ENCODE data around the gene SLC39A11. TPM values are rescaled to one million over a fixed set of nuclear protein-coding genes. Genes with fewer than 3 reads are reported as not detected.

SLC39A11 gene
- polyA plus RNA-seq, 3 donors, result 16.6 to 27.9 (median 26.6) TPM

GRCh38 chr17:73052923-73053322, 39.6 kb downstream of the SLC39A11 start:
- Mint-ChIP-seq H3K4me3 (no peak overlapping the region), H3K4me1 (peaks cover 5% of the 10 kb centered on the region), H3K27ac (peak overlapping the region in 1 of 7 donors; percentile 46)

GRCh38 chr17:73050797-73051196, 41.7 kb downstream of the SLC39A11 start:
- H3K9ac ChIP-seq (ENCODE audit: insufficient read depth, low read length, poor library complexity, severe bottlenecking), result no peak overlapping the region
- no peaks in the 10 kb centered on the region for H3K4me1 ChIP-seq (ENCODE audit: control insufficient read depth in 1 of 2, insufficient read depth in 2 of 2, low read length in 2 of 2)
- Mint-ChIP-seq H3K4me3 (no peak overlapping the region), H3K27me3 (ENCODE audit: low read depth in 3 of 3) (peaks cover 0 to 3% (median 2%) of the 10 kb centered on the region in 3 donors), H3K27ac (peak overlapping the region in 3 of 7 donors; percentile 1 to 73 (median 68)), H3K36me3 (peaks cover 46 to 52% of the 10 kb centered on the region in 2 donors), H3K4me1 (peaks cover 7% of the 10 kb centered on the region), H3K9me3 (peaks cover 0 to 3% (median 0%) of the 10 kb centered on the region in 7 donors)
- TF ChIP-seq CTCF (IDR thresholded peaks at IDR 0.05), result no peak
- H3K36me3 ChIP-seq (replicated peaks in 1 of 2; ENCODE audit: control insufficient read depth in 1 of 2, insufficient read depth in 2 of 2, low read length in 2 of 2), result peaks cover 12 to 49% of the 10 kb centered on the region in 2 donors
- intact Hi-C loops (cut with micrococcal nuclease), result no loop called here
- no peak overlapping the region for H3K4me2 ChIP-seq (replicated peaks; ENCODE audit: extremely low read depth, low read length, poor library complexity, severe bottlenecking)
- WGBS (ENCODE audit: insufficient coverage), result 96% methylated on average over 3 of the region's 4 CpGs
- H4K20me1 ChIP-seq (ENCODE audit: insufficient read depth, low read length), result peaks cover 5% of the 10 kb centered on the region
- no peak overlapping the region for H2AFZ ChIP-seq (ENCODE audit: insufficient read depth, low read depth, low read length, poor library complexity, severe bottlenecking)
- H3K27me3 ChIP-seq (ENCODE audit: control insufficient read depth in 2 of 2, insufficient read depth in 2 of 2, low read length in 2 of 2), result no peaks in the 10 kb centered on the region
- H3K9me3 ChIP-seq (replicated peaks in 1 of 2; ENCODE audit: control insufficient read depth in 1 of 2, insufficient read depth in 1 of 2, low read length in 2 of 2), result no peaks in the 10 kb centered on the region
- no peak for DNase-seq
- H3K27ac ChIP-seq (ENCODE audit: low read depth in 1 of 2, low read length in 2 of 2), result no peak overlapping the region
- peaks cover 52% of the 10 kb centered on the region for H3K79me2 ChIP-seq (ENCODE audit: insufficient read depth, low read length)
- H3K4me3 ChIP-seq (replicated peaks in 1 of 3; ENCODE audit: low read depth in 2 of 3, low read length in 3 of 3), result no peak overlapping the region

More at GRCh38 chr17:73052923-73053322, 39.6 kb downstream of the SLC39A11 start:
- H3K27ac ChIP-seq (ENCODE audit: low read depth in 1 of 2, low read length in 2 of 2), result no peak overlapping the region
- no peak for DNase-seq
- peaks cover 0 to 3% (median 0%) of the 10 kb centered on the region in 7 donors for H3K9me3 Mint-ChIP-seq
- H3K79me2 ChIP-seq (ENCODE audit: insufficient read depth, low read length), result peaks cover 54% of the 10 kb centered on the region
- H4K20me1 ChIP-seq (ENCODE audit: insufficient read depth, low read length), result no peaks in the 10 kb centered on the region
- WGBS (ENCODE audit: insufficient coverage), result no CpG with 5 or more reads among the region's 4 CpGs
- no peak overlapping the region for H3K4me3 ChIP-seq (replicated peaks in 1 of 3; ENCODE audit: low read depth in 2 of 3, low read length in 3 of 3)
- peaks cover 46 to 53% of the 10 kb centered on the region in 2 donors for H3K36me3 Mint-ChIP-seq
- H2AFZ ChIP-seq (ENCODE audit: insufficient read depth, low read depth, low read length, poor library complexity, severe bottlenecking), result no peak overlapping the region
- H3K27me3 Mint-ChIP-seq (ENCODE audit: low read depth in 3 of 3), result peaks cover 0 to 2% (median 1%) of the 10 kb centered on the region in 3 donors
- intact Hi-C loops (cut with micrococcal nuclease), result no loop called here
- H3K36me3 ChIP-seq (replicated peaks in 1 of 2; ENCODE audit: control insufficient read depth in 1 of 2, insufficient read depth in 2 of 2, low read length in 2 of 2), result peaks cover 14 to 45% of the 10 kb centered on the region in 2 donors
- no peaks in the 10 kb centered on the region for H3K4me1 ChIP-seq (ENCODE audit: control insufficient read depth in 1 of 2, insufficient read depth in 2 of 2, low read length in 2 of 2)
- H3K4me2 ChIP-seq (replicated peaks; ENCODE audit: extremely low read depth, low read length, poor library complexity, severe bottlenecking), result no peak overlapping the region
- no peaks in the 10 kb centered on the region for H3K27me3 ChIP-seq (ENCODE audit: control insufficient read depth in 2 of 2, insufficient read depth in 2 of 2, low read length in 2 of 2)
- H3K9me3 ChIP-seq (replicated peaks in 1 of 2; ENCODE audit: control insufficient read depth in 1 of 2, insufficient read depth in 1 of 2, low read length in 2 of 2), result no peaks in the 10 kb centered on the region
- H3K9ac ChIP-seq (ENCODE audit: insufficient read depth, low read length, poor library complexity, severe bottlenecking), result no peak overlapping the region
- no peak for TF ChIP-seq CTCF (IDR thresholded peaks at IDR 0.05)
